Islet of Langerhans (tissue), 1 donor: ENCODE measurements around the gene EML4.
"Not testable (repeated sequence)": the region's sequence is repeated elsewhere in the genome, so short reads cannot be mapped to it uniquely, and the experiment has no call there.

ENCODE experiments used
- FAIRE-seq: peaks from one replicate; lab custom pipeline; 2011; peaks lifted over from hg19 to GRCh38; lab: Jason Lieb, UNC

EML4 gene

GRCh38 chr2:42335514-42336104 lies 166.5 kb downstream of the EML4 start:
- FAIRE-seq = no peak

GRCh38 chr2:42336361-42336965 lies 167.3 kb downstream of the EML4 start:
- FAIRE-seq = no peak

- FAIRE-seq = no peak
Measured at GRCh38 chr2:42337356-42337820, 168.2 kb downstream of the EML4 start.

- no peak for FAIRE-seq
Measured at GRCh38 chr2:42337846-42338566, 168.9 kb downstream of the EML4 start.

- FAIRE-seq = peak; percentile 78
Measured at GRCh38 chr2:42338567-42339190, 169.5 kb downstream of the EML4 start.

- FAIRE-seq = no peak
Measured at GRCh38 chr2:42339191-42339912, 170.2 kb downstream of the EML4 start.

GRCh38 chr2:42340045-42340937 lies 171.1 kb downstream of the EML4 start:
- FAIRE-seq = no peak

GRCh38 chr2:42340938-42341636 lies 171.9 kb downstream of the EML4 start:
- no peak for FAIRE-seq

GRCh38 chr2:42342061-42342794 lies 173.1 kb downstream of the EML4 start:
- FAIRE-seq = no peak

- no peak for FAIRE-seq
Measured at GRCh38 chr2:42342795-42343241, 173.7 kb downstream of the EML4 start.

GRCh38 chr2:42345986-42346385 lies 176.8 kb downstream of the EML4 start:
- FAIRE-seq = no peak

- FAIRE-seq = not testable (repeated sequence)
Measured at GRCh38 chr2:42346856-42347255, 177.7 kb downstream of the EML4 start.

GRCh38 chr2:42347518-42347917 lies 178.4 kb downstream of the EML4 start:
- not testable (repeated sequence) for FAIRE-seq

GRCh38 chr2:42348113-42348805 lies 179.1 kb downstream of the EML4 start:
- no peak for FAIRE-seq

GRCh38 chr2:42350434-42351063 lies 181.4 kb downstream of the EML4 start:
- no peak for FAIRE-seq

- FAIRE-seq = no peak
Measured at GRCh38 chr2:42351864-42352263, 182.7 kb downstream of the EML4 start.

GRCh38 chr2:42353792-42354429 lies 184.8 kb downstream of the EML4 start:
- FAIRE-seq = no peak

- no peak for FAIRE-seq
Measured at GRCh38 chr2:42359304-42359964, 190.3 kb downstream of the EML4 start.
